Motor neuron (in vitro differentiated cells): ENCODE measurements around the gene KCTD18. TPM values are rescaled to one million over a fixed set of nuclear protein-coding genes. Genes with fewer than 3 reads are reported as not detected.
A peak's percentile ranks its signal among the peaks of the same experiment; 100 is the strongest.

ENCODE experiments used
- ATAC-seq, 8 experiments: fragments of 200-7000 bp; cut with Tn5 transposase; replicated peaks in 6 of 8; 2 replicates each; pipeline ENCODE4 v1.8.0; 2021; ENCODE audit warnings: mild to moderate bottlenecking in 8 of 8, moderate library complexity in 8 of 8
- H3K27ac ChIP-seq, 2 donors: fragments of 250-450 bp; sonication (Bioruptor Pico); 2 replicates each; pipeline ENCODE4 v1.9.0; 2021; ENCODE audit warnings: antibody characterized with exemption in 2 of 2, mild to moderate bottlenecking in 2 of 2, moderate library complexity in 1 of 2
- H3K4me1 ChIP-seq, 2 donors: fragments of 250-450 bp; sonication (Bioruptor Pico); replicated peaks in 1 of 2; 2 replicates each; pipeline ENCODE4 v1.6.1; 2021; ENCODE audit warnings: antibody characterized with exemption in 2 of 2, mild to moderate bottlenecking in 2 of 2, moderate library complexity in 1 of 2
- H3K4me3 ChIP-seq, 5 donors: fragments of 250-450 bp; sonication (Bioruptor Pico); 2 replicates each; pipeline ENCODE4 v1.9.0; 2021; ENCODE audit warnings: antibody characterized with exemption in 5 of 5, mild to moderate bottlenecking in 5 of 5, moderate library complexity in 4 of 5
- WGBS, 10 experiments: fragments of 450-650 bp; shearing (Covaris generic); methylation state at CpG; one replicate each; pipeline ENCODE4 v1.0.0; 2022; 5-methylcytosine and 5-hydroxymethylcytosine counted together
- in situ Hi-C, 9 experiments: fragments of 400-800 bp; cut with MboI; loops; one replicate each; pipeline ENCODE4 v1.15.0; 2021; ENCODE audit warnings: low sequenced_read_pairs in 9 of 9, low pct_unique_long_range_greater_than_20kb in 2 of 9; ENCODE audit not compliant: unreplicated experiment in 9 of 9
- total RNA-seq, 8 experiments: library from RNA; unstranded; fragments of 300-600 nt; gene quantifications; 2 replicates each; pipeline versions ENCODE4 v1.2.3 to v1.2.4, GENCODE V29; 2022

The KCTD18 gene
- 10 to 100 TPM in 4 of 8 experiments, 1 to 10 TPM in 4; 4.3 to 18.5 (median 9.8) TPM for total RNA-seq

GRCh38 chr2:200509612-200510433 lies at the start of gene KCTD18:
TSS of gene KCTD18 (minus strand) at chr2:200510068. CDS start at chr2:200507016, 3,052 bp downstream.
- peak within 1 kb of the TSS; percentile 21 to 71 for H3K27ac ChIP-seq
- peak; percentile 97 to 99 (median 98) for ATAC-seq
- H3K4me1 ChIP-seq, result peaks cover 5 to 7% of the 10 kb centered on the region in 2 donors
- in situ Hi-C loops, result no loop called here
- peak within 1 kb of the TSS; percentile 55 to 83 (median 65) for H3K4me3 ChIP-seq
- 0 to 53% (median 2%) methylated on average over 1 to 7 of the region's 78 CpGs; no CpG with 5 or more reads in 2 of the 10 experiments for WGBS, 10 experiments

GRCh38 chr2:200540793-200541192 lies 30.9 kb upstream of the KCTD18 start:
- in situ Hi-C loops, result no loop called here
- no peak overlapping the region for H3K4me3 ChIP-seq
- ATAC-seq, result no peak
- H3K4me1 ChIP-seq, result no peaks in the 10 kb centered on the region
- no peak overlapping the region for H3K27ac ChIP-seq

- no peak for ATAC-seq
Observed at GRCh38 chr2:200538139-200538538, 28.3 kb upstream of the KCTD18 start.

GRCh38 chr2:200534572-200534971 lies 24.7 kb upstream of the KCTD18 start:
- H3K4me3 ChIP-seq, result no peak overlapping the region
- H3K27ac ChIP-seq, result no peak overlapping the region
- in situ Hi-C loops, result no loop called here
- no peak for ATAC-seq
- H3K4me1 ChIP-seq, result no peaks in the 10 kb centered on the region

More at GRCh38 chr2:200538139-200538538, 28.3 kb upstream of the KCTD18 start:
- no peaks in the 10 kb centered on the region for H3K4me1 ChIP-seq
- no peak overlapping the region for H3K4me3 ChIP-seq
- H3K27ac ChIP-seq, result no peak overlapping the region
- in situ Hi-C loops, result no loop called here
- WGBS, 10 experiments, result 86 to 100% (median 100%) methylated on average over 1 of the region's 1 CpG; no CpG with 5 or more reads in 2 of the 10 experiments

- in situ Hi-C loops, result no loop called here
- Histone ChIP-seq H3K27ac (no peak overlapping the region), H3K4me1 (no peaks in the 10 kb centered on the region), H3K4me3 (no peak overlapping the region)
- WGBS, 10 experiments, result 60 to 100% (median 95%) methylated on average over 1 to 2 of the region's 2 CpGs; no CpG with 5 or more reads in 4 of the 10 experiments
- ATAC-seq, result no peak
Observed at GRCh38 chr2:200533754-200534153, 23.9 kb upstream of the KCTD18 start.

GRCh38 chr2:200528228-200528627 lies 18.4 kb upstream of the KCTD18 start:
- in situ Hi-C loops, result no loop called here
- H3K27ac ChIP-seq, result no peak overlapping the region
- peaks cover 0 to 6% of the 10 kb centered on the region in 2 donors for H3K4me1 ChIP-seq
- no peak for ATAC-seq
- 64 to 100% (median 81%) methylated on average over 1 to 3 of the region's 3 CpGs; no CpG with 5 or more reads in 2 of the 10 experiments for WGBS, 10 experiments
- no peak overlapping the region for H3K4me3 ChIP-seq

- H3K4me1 ChIP-seq, result peaks cover 0 to 6% of the 10 kb centered on the region in 2 donors
- ATAC-seq, result peak; percentile 98 to 100 (median 100)
- WGBS, 10 experiments, result 0 to 3% (median 2%) methylated on average over 1 to 32 of the region's 56 CpGs; no CpG with 5 or more reads in 3 of the 10 experiments
- H3K27ac ChIP-seq, result no peak within 1 kb of the TSS
- in situ Hi-C loops, result no loop called here
- H3K4me3 ChIP-seq, result peak within 1 kb of the TSS; percentile 55 to 94 (median 72)
Observed at GRCh38 chr2:200525882-200526651, 16.2 kb upstream of the KCTD18 start, which contains the start of gene SGO2. TSS of gene SGO2 (plus strand) at chr2:200526207. CDS start at chr2:200532976, 6,769 bp downstream.

GRCh38 chr2:200525551-200525881 lies 15.6 kb upstream of the KCTD18 start:
- Histone ChIP-seq H3K4me3 (peak overlapping the region; percentile 55 to 94 (median 72)), H3K27ac (no peak overlapping the region), H3K4me1 (peaks cover 0 to 6% of the 10 kb centered on the region in 2 donors)
- ATAC-seq, result no peak
- in situ Hi-C loops, result no loop called here
- WGBS, 10 experiments, result 0 to 61% (median 28%) methylated on average over 5 to 7 of the region's 7 CpGs

GRCh38 chr2:200525066-200525465 lies 15.2 kb upstream of the KCTD18 start:
- ATAC-seq, result no peak
- WGBS, 10 experiments, result 19 to 100% (median 85%) methylated on average over 1 to 2 of the region's 2 CpGs
- Histone ChIP-seq H3K27ac (no peak overlapping the region), H3K4me1 (peaks cover 0 to 6% of the 10 kb centered on the region in 2 donors), H3K4me3 (no peak overlapping the region)
- in situ Hi-C loops, result no loop called here

GRCh38 chr2:200523604-200524003 lies 13.7 kb upstream of the KCTD18 start:
- in situ Hi-C loops, result no loop called here
- Histone ChIP-seq H3K4me3 (no peak overlapping the region), H3K27ac (no peak overlapping the region), H3K4me1 (peaks cover 0 to 6% of the 10 kb centered on the region in 2 donors)
- ATAC-seq, result no peak
- WGBS, 10 experiments, result 36 to 100% (median 75%) methylated on average over 1 to 2 of the region's 2 CpGs; no CpG with 5 or more reads in 1 of the 10 experiments

- ATAC-seq, result no peak
- in situ Hi-C loops, result no loop called here
- Histone ChIP-seq H3K4me1 (peaks cover 0 to 6% of the 10 kb centered on the region in 2 donors), H3K27ac (no peak overlapping the region), H3K4me3 (no peak overlapping the region)
- WGBS, 10 experiments, result 20 to 100% (median 60%) methylated on average over 1 to 3 of the region's 3 CpGs; no CpG with 5 or more reads in 1 of the 10 experiments
Observed at GRCh38 chr2:200523158-200523557, 13.3 kb upstream of the KCTD18 start.

- no peak overlapping the region for H3K27ac ChIP-seq
- in situ Hi-C loops, result no loop called here
- 0% methylated on average over 1 of the region's 1 CpG; no CpG with 5 or more reads in 6 of the 10 experiments for WGBS, 10 experiments
- H3K4me1 ChIP-seq, result peaks cover 0 to 3% of the 10 kb centered on the region in 2 donors
- H3K4me3 ChIP-seq, result no peak overlapping the region
- no peak for ATAC-seq
Observed at GRCh38 chr2:200515155-200515554, 5.3 kb upstream of the KCTD18 start.

- Histone ChIP-seq H3K27ac (peak overlapping the region in 1 of 2 donors; percentile 71), H3K4me3 (peak overlapping the region; percentile 55 to 83 (median 65)), H3K4me1 (peaks cover 5 to 7% of the 10 kb centered on the region in 2 donors)
- ATAC-seq, result peak in 3 of 8 experiments; percentile 5 to 9 (median 8)
- 0 to 61% (median 20%) methylated on average over 1 to 5 of the region's 8 CpGs; no CpG with 5 or more reads in 3 of the 10 experiments for WGBS, 10 experiments
- in situ Hi-C loops, result no loop called here
Observed at GRCh38 chr2:200509235-200509611, 645 bp downstream of the KCTD18 start.
